Vein endothelial cell (primary cell): ENCODE results near the gene TMEM131. TPM values are rescaled to one million over a fixed set of nuclear protein-coding genes. Genes with fewer than 3 reads are reported as not detected.

Experiments
- small RNA-seq: library from RNA; depleted of rRNA; stranded (forward); fragments of <200 nt; gene quantifications from one replicate; pipeline ENCODE3, GENCODE V24; 2012
- total RNA-seq: library from RNA; depleted of rRNA; stranded (reverse); fragments of >200 nt; gene quantifications from 2 replicates; pipeline ENCODE4 v1.2.3, GENCODE V29; 2012

Gene TMEM131, protein sequence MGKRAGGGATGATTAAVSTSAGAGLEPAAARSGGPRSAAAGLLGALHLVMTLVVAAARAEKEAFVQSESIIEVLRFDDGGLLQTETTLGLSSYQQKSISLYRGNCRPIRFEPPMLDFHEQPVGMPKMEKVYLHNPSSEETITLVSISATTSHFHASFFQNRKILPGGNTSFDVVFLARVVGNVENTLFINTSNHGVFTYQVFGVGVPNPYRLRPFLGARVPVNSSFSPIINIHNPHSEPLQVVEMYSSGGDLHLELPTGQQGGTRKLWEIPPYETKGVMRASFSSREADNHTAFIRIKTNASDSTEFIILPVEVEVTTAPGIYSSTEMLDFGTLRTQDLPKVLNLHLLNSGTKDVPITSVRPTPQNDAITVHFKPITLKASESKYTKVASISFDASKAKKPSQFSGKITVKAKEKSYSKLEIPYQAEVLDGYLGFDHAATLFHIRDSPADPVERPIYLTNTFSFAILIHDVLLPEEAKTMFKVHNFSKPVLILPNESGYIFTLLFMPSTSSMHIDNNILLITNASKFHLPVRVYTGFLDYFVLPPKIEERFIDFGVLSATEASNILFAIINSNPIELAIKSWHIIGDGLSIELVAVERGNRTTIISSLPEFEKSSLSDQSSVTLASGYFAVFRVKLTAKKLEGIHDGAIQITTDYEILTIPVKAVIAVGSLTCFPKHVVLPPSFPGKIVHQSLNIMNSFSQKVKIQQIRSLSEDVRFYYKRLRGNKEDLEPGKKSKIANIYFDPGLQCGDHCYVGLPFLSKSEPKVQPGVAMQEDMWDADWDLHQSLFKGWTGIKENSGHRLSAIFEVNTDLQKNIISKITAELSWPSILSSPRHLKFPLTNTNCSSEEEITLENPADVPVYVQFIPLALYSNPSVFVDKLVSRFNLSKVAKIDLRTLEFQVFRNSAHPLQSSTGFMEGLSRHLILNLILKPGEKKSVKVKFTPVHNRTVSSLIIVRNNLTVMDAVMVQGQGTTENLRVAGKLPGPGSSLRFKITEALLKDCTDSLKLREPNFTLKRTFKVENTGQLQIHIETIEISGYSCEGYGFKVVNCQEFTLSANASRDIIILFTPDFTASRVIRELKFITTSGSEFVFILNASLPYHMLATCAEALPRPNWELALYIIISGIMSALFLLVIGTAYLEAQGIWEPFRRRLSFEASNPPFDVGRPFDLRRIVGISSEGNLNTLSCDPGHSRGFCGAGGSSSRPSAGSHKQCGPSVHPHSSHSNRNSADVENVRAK (N-terminal part only)
- total RNA-seq = 25.2 and 27.9 TPM in 2 replicates

DNA sequence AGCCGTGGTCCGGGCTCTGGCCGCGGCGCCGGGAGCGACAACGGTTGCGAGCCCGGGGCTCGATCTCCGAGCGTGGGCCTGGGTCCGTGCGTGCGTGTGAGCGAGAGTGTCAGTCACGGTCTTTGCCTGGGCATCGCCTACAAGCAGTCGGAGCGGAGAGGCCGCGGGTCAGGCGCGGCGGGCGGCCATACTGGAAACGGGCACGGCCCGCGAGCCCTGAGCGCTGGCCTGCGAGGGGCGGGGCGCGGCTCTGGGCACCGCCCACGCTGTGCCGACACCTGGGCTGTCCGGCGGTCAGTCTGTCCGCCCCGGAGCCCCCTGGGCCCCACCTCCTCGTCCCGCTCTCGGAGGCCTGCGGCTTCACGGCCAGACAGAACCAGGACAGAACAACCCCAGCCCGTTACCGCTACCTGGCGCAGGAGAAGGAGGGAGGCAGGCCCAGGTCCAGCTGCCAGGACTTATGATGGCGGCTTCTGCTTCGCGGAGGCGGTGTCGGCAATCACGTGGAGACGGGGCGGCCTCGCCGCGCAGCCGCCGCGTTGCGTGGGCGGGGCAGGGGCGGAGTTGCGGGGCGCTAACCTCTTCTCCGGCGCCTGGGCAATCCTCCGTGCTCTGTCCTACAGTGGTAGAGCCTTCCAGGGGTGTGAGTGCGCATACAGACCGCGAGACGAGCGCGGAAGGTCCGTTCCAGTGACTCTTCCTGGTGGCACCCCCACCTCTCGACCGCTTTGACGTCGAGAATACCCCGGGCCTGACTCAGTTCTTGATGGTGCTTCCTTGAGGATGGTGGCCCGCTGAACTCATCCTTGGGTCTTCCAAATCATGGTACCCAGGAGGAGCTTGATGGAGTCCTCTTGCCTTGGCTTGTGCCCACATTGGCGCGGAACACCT is at the start of gene TMEM131:
TMEM131 (minus strand) TSS at position 215 of the 891 bp plus-strand sequence. CDS start 286 bp downstream, outside the sequence.

DNA sequence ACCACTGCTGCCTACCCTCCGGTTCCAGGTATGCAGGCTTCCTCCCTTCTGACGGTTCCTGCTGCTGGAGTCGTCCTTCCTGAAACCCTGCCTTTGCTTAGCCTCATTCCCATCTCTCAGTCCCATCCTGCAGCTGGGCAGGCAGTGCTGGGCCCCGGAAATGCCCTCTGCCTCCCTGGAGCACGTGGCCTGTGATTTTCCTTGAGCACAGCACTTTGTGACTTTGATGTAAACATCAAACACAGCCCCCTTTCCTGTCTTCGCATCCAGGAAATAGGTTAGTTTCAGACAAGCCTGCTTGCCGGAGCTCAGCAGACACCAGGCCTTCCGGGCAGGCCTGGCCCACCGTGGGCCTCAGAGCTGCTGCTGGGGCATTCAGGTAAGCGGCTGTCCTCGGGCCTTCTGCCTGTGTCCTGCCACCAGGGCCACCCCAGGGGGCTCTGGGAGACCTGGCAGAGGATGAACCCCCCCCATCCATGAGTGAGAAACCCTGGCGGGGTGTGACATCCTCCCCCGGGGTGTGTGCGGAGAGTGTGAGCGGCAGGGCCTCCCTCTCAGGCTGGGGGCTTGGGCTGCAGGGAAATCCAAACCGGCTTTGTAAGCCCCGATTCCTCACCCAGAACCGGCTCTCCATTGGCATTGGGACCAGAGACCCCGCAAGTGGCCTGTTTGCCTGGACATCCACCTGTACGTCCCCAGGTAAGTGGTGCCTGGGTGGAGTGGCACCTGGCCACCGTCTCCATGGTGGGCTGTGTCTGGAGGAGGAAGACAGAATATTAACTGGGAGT is 282.3 kb downstream of the TMEM131 start, which contains the start of gene ZAP70:
ZAP70 (plus strand) TSS at position 281 of the 788 bp plus-strand sequence. CDS start 10,461 bp downstream, outside the sequence.

Small RNA genes within 50 kb of the gene (small RNA-seq; reads per million reads assigned to genes)
- not detected for gene HMGN1P36
- gene RNU7-96P = not detected

Other genes with a start within 250 kb of the TMEM131 start
- gene VWA3B, start 91.2 kb upstream of the TMEM131 start, total RNA-seq = not detected in 2 replicates